Measurements from ENCODE around the gene BCS1L. TPM values are rescaled to one million over a fixed set of nuclear protein-coding genes. Genes with fewer than 3 reads are reported as not detected.
A peak's percentile ranks its signal among the peaks of the same experiment; 100 is the strongest.

BCS1L gene
- total and polyA plus RNA-seq, 2 of the 13 experiments (the other 11 are each of a cell fraction or from before 2014, with no cell fraction given), result 48.9 to 76.0 TPM

DNA sequence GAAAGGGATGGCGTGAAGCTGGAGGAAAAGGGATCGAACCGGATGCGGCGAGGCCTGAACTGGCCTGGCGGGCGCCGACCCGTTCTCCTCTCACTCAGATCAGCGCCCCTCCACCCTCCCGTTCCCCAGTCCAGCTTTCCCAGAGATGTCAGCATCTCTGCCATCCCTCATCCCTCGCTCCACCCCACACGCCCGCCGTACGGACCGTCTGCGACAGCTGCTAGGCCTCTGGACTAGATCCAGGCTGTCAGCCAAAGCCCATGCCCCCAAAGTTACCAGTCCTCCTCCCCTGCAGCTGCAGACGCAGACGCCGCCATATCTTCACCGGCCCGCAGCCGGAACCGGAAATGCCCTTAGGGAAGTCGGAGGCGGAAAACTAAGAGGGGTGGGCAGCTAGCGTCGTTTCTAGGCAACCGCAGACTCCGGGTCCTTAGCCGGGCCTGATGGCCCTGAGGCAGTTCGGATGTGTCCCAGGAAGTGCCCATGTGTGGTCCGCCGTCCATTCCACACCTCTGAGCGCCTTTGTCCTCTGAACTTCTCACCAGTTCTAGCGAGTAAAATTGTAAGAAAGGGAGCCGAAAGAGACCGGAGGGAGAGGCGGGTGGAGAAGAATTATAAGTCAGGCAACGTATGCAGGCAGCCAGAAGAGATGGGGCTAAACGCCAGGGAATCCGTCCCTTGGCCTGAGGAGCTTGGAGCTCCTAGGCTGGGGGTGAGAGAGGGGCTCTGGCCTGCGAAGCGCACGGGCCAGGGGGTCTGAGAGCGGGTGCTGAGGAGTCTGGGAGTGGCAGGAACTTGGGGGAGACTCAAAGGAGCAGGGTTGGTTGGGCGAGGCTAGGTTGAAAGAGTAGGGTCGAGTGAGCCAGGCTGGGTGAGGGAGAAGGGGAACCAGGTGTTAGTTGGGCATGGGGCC, 12.4 kb downstream of the BCS1L start, which contains the start of the genes RNF25 and STK36 (continued):
- TF ChIP-seq, protein P1, sequence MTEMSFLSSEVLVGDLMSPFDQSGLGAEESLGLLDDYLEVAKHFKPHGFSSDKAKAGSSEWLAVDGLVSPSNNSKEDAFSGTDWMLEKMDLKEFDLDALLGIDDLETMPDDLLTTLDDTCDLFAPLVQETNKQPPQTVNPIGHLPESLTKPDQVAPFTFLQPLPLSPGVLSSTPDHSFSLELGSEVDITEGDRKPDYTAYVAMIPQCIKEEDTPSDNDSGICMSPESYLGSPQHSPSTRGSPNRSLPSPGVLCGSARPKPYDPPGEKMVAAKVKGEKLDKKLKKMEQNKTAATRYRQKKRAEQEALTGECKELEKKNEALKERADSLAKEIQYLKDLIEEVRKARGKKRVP (CRISPR knock-in tag; IDR thresholded peaks at IDR 0.05), result peak in 1 of 2 experiments; percentile 49; a peak in 1 of 4 replicates
- TF ChIP-seq MBD4 (IDR thresholded peaks at IDR 0.05; ENCODE audit: borderline replicate concordance, low read length), result no peak
- 0 out of 2 replicates have a peak, but pooled peaks have one; percentile 41 for TF ChIP-seq ZNF609 (CRISPR knock-in tag; IDR thresholded peaks at IDR 0.05; ENCODE audit: borderline replicate concordance)
- TF ChIP-seq PAF1 (CRISPR knock-in tag; IDR thresholded peaks at IDR 0.05), result no peak
- no peak for TF ChIP-seq ZNF256 (CRISPR knock-in tag; conservative IDR thresholded peaks at IDR 0.05)
- no peak for TF ChIP-seq ZNF749 (CRISPR knock-in tag; IDR thresholded peaks at IDR 0.05; ENCODE audit: borderline replicate concordance)
- TF ChIP-seq ZNF75D (CRISPR knock-in tag; IDR thresholded peaks at IDR 0.05; ENCODE audit: borderline replicate concordance), result peak; percentile 88; the same call in 1 of the 2 replicates
- 0 out of 2 replicates have a peak, but pooled peaks have one; percentile 26 for TF ChIP-seq ZHX1 (CRISPR knock-in tag; IDR thresholded peaks at IDR 0.05; ENCODE audit: low read depth)
- TF ChIP-seq SUZ12 (IDR thresholded peaks at IDR 0.05; ENCODE audit: low read depth, low read length), result no peak
- TF ChIP-seq, protein P2, sequence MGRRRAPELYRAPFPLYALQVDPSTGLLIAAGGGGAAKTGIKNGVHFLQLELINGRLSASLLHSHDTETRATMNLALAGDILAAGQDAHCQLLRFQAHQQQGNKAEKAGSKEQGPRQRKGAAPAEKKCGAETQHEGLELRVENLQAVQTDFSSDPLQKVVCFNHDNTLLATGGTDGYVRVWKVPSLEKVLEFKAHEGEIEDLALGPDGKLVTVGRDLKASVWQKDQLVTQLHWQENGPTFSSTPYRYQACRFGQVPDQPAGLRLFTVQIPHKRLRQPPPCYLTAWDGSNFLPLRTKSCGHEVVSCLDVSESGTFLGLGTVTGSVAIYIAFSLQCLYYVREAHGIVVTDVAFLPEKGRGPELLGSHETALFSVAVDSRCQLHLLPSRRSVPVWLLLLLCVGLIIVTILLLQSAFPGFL (CRISPR knock-in tag; IDR thresholded peaks at IDR 0.05), result no peak
- 0 out of 2 replicates have a peak, but pooled peaks have one; percentile 23 for TF ChIP-seq E2F5 (CRISPR knock-in tag; conservative IDR thresholded peaks at IDR 0.05)
- TF ChIP-seq FOXP1 (IDR thresholded peaks at IDR 0.05), result no peak
- TF ChIP-seq FOXP1 (CRISPR knock-in tag; IDR thresholded peaks at IDR 0.05), result no peak
- peak; percentile 39; the same call in 1 of the 2 replicates for TF ChIP-seq RFXAP (CRISPR knock-in tag; IDR thresholded peaks at IDR 0.05; ENCODE audit: borderline replicate concordance)
- TF ChIP-seq TSC22D2 (CRISPR knock-in tag; IDR thresholded peaks at IDR 0.05; ENCODE audit: borderline replicate concordance), result 0 out of 2 replicates have a peak, but pooled peaks have one; percentile 41
- no peak for TF ChIP-seq SNRNP70 (IDR thresholded peaks at IDR 0.05; ENCODE audit: low read depth, low read length)
- TF ChIP-seq PHF8 (CRISPR knock-in tag; IDR thresholded peaks at IDR 0.05), result peak; percentile 98

All from HepG2 (cell line).